ENCODE results near the gene UBLCP1. TPM values are rescaled to one million over a fixed set of nuclear protein-coding genes. Genes with fewer than 3 reads are reported as not detected.

UBLCP1 gene
- total and polyA plus RNA-seq, 2 donors (not counting 3 experiments of a cell fraction or from before 2014, with no cell fraction given): 5.9 to 20.3 TPM

GRCh38 chr5:159324986-159325385 lies 61.9 kb downstream of the UBLCP1 start:
- TF ChIP-seq MYC (IDR thresholded peaks at IDR 0.05; ENCODE audit: low read depth, low read length): no peak
- TF ChIP-seq JUN (IDR thresholded peaks at IDR 0.05; ENCODE audit: borderline replicate concordance, insufficient read depth, insufficient read length, low read depth): no peak
- TF ChIP-seq POLR2A (IDR thresholded peaks at IDR 0.05; ENCODE audit: low read depth, low read length): no peak
- no peak for TF ChIP-seq FOS (IDR thresholded peaks at IDR 0.05; ENCODE audit: borderline replicate concordance, insufficient read depth, low read length)
- no peak for TF ChIP-seq MAX (IDR thresholded peaks at IDR 0.05; ENCODE audit: insufficient read depth, insufficient read length)
- no peak for TF ChIP-seq EZH2 (IDR thresholded peaks at IDR 0.05; ENCODE audit: borderline replicate concordance, low read depth, low read length, severe bottlenecking)
- no peak for TF ChIP-seq GATA2 (IDR thresholded peaks at IDR 0.05; ENCODE audit: insufficient read depth, insufficient read length, low read depth, low read length)
- no peak for TF ChIP-seq CTCF (IDR thresholded peaks at IDR 0.05; ENCODE audit: extremely low read depth in 1 of 2, insufficient read depth in 1 of 2, low read depth in 1 of 2, low read length in 2 of 2)
- TF ChIP-seq POLR2AphosphoS5 (IDR thresholded peaks at IDR 0.05; ENCODE audit: insufficient read depth, low read depth, low read length): no peak
- H3K4me3 ChIP-seq (replicated peaks in 1 of 3; ENCODE audit: insufficient read depth in 1 of 3, low read depth in 1 of 3, low read length in 3 of 3): no peak overlapping the region
- H3K9me1 ChIP-seq (replicated peaks; ENCODE audit: control insufficient read depth, extremely low read depth, insufficient read depth, low read length): no peaks in the 10 kb centered on the region
- intact Hi-C loops (cut with micrococcal nuclease): no loop called here
- H3K4me2 ChIP-seq (ENCODE audit: insufficient read depth, low read length): no peak overlapping the region
- H3K79me2 ChIP-seq (ENCODE audit: control insufficient read depth, insufficient read depth, low read length): no peaks in the 10 kb centered on the region
- ChIA-PET POLR2A (no interaction called here), CTCF (interaction anchor here (1.0 to 1.7 kb wide), 2 partner anchors 8 to 168 kb away, joined by 3 to 4 read pairs; no protein-coding TSS in a partner anchor)
- H3K4me1 ChIP-seq (ENCODE audit: control insufficient read depth, extremely low read depth, insufficient read depth, low read length): no peaks in the 10 kb centered on the region
- DNase-seq (ENCODE audit: low read depth, low spot score) (no peak), FAIRE-seq (no peak)
- H3K27ac ChIP-seq (ENCODE audit: insufficient read depth, low read depth, low read length): no peak overlapping the region
- H4K20me1 ChIP-seq (replicated peaks; ENCODE audit: control insufficient read depth, extremely low read depth, insufficient read depth, low read length): no peaks in the 10 kb centered on the region
- BruUV-seq (replicated peaks): no TSS peak
- H3K36me3 ChIP-seq (ENCODE audit: control insufficient read depth in 2 of 2, extremely low read depth in 1 of 2, insufficient read depth in 2 of 2, low read length in 2 of 2): no peaks in the 10 kb centered on the region
- H2AFZ ChIP-seq (ENCODE audit: low read depth, low read length): no peak overlapping the region
- H3K9me3 ChIP-seq (replicated peaks; ENCODE audit: control insufficient read depth, insufficient read depth, low read length): no peaks in the 10 kb centered on the region
- no peaks in the 10 kb centered on the region for H3K27me3 ChIP-seq (ENCODE audit: control insufficient read depth in 2 of 2, insufficient read depth in 2 of 2, low read length in 2 of 2)
- dilution Hi-C loops (cut with MboI; ENCODE audit: extremely low pct_ligation_motif_present, low sequenced_read_pairs): no loop called here
- no peak overlapping the region for H3K9ac ChIP-seq (replicated peaks; ENCODE audit: extremely low read depth, insufficient read depth, low read length)

Measured in endothelial cell of umbilical vein (primary cell).